MCF 10A (cell line): ENCODE measurements around the gene CTTNBP2. TPM values are rescaled to one million over a fixed set of nuclear protein-coding genes. Genes with fewer than 3 reads are reported as not detected.

Experiments
- BruUV-seq: library from RNA; stranded (reverse); fragments of 400-500 nt; replicated peaks from 2 replicates; lab custom pipeline; 2021; lab: Mats Ljungman, UMichigan
- CTCF ChIA-PET: fragments of 300-600 bp; sonication (Branson Sonifier 250); formaldehyde crosslinking; extraction: SDS; loops from one replicate; lab custom pipeline; 2021; ENCODE audit warnings: antibody characterized with exemption, inconsistent platforms; lab: Yijun Ruan, JAX
- POLR2A ChIA-PET: fragments of 300-600, 350-650 bp; sonication (Branson Sonifier 250); formaldehyde crosslinking; extraction: SDS; loops from one replicate; lab custom pipeline; 2020; ENCODE audit warnings: antibody characterized with exemption, inconsistent platforms; lab: Yijun Ruan, JAX
- DNase-seq: peaks from one replicate; pipeline ENCODE4 v3.0.0-alpha.2; 2018; ENCODE audit not compliant: unreplicated experiment
- H3K27ac Mint-ChIP-seq: one replicate; pipeline ENCODE4 v1.8.0; 2022; ENCODE audit warnings: mild to moderate bottlenecking, low read depth, mixed read lengths; ENCODE audit not compliant: unreplicated experiment
- H3K27me3 Mint-ChIP-seq: one replicate; pipeline ENCODE4 v1.8.0; 2022; ENCODE audit warnings: mixed read lengths; ENCODE audit not compliant: insufficient read depth, unreplicated experiment
- H3K36me3 Mint-ChIP-seq: one replicate; pipeline ENCODE4 v1.8.0; 2022; ENCODE audit warnings: mild to moderate bottlenecking, moderate library complexity, mixed read lengths; ENCODE audit not compliant: insufficient read depth, unreplicated experiment
- H3K4me1 Mint-ChIP-seq: one replicate; pipeline ENCODE4 v1.8.0; 2022; ENCODE audit warnings: mixed read lengths; ENCODE audit not compliant: insufficient read depth, unreplicated experiment
- H3K4me3 Mint-ChIP-seq: one replicate; pipeline ENCODE4 v1.8.0; 2022; ENCODE audit warnings: mild to moderate bottlenecking, moderate library complexity, mixed read lengths; ENCODE audit not compliant: unreplicated experiment
- H3K9me3 Mint-ChIP-seq: one replicate; pipeline ENCODE4 v1.8.0; 2022; ENCODE audit warnings: mixed read lengths; ENCODE audit not compliant: unreplicated experiment
- CTCF ChIP-seq: fragments of 200-600 bp; IDR thresholded peaks from one replicate; pipeline ENCODE4 v1.8.0; 2022; ENCODE audit warnings: antibody characterized with exemption, mild to moderate bottlenecking; ENCODE audit not compliant: unreplicated experiment
- intact Hi-C: fragments of 100-400 bp; cut with micrococcal nuclease; formaldehyde crosslinking; loops from 2 replicates; pipeline ENCODE4 v1.14.1; 2022
- total RNA-seq: library from RNA; stranded (reverse); gene quantifications from 2 replicates; pipeline ENCODE4 v1.2.3, GENCODE V29; 2022

CTTNBP2 gene
- total RNA-seq, 1 experiment from 2014 or later, result 0.98 TPM

DNA sequence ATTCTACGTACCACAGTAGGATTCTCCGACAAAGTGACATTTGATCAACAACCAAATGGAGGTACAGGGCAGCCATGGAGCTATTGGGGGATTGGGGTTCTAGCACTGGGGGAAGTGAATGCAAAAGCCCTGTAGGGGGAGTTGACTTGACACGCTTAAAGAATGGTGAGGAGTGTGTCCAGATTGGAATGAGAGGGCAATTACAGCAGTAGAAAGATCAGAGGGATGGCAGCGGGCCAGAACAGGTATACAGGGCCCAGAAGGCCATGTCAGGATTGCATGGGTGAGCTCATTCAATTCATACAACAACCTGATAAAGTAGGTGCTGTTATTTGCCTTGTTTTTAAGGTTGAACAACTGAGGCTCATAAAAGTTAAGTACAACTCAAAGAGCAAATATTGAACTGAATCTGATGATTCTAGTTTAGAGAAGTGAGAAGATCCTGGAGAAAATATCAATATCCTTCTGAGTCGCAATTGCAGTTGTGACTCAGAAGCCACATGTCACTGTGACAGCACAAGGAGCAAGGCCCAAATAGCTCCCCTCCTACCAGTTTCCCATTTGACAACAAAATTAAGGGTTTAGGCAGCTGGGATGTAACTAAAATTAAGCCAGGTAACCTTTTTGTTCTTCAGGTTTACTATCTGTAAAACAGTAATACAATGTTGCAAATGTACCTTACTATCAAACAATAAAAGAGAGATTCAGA is 28.0 kb upstream of the CTTNBP2 start:
- POLR2A ChIA-PET, result no interaction called here
- Mint-ChIP-seq H3K36me3 (no peaks in the 10 kb centered on the region), H3K9me3 (no peaks in the 10 kb centered on the region), H3K4me3 (no peak overlapping the region), H3K27me3 (no peaks in the 10 kb centered on the region), H3K27ac (no peak overlapping the region), H3K4me1 (no peaks in the 10 kb centered on the region)
- no TSS peak for BruUV-seq
- no peak for TF ChIP-seq CTCF
- intact Hi-C loops, result no loop called here
- CTCF ChIA-PET, result interaction anchor here (0.6 to 0.7 kb wide), 2 partner anchors 9 to 774 kb away, joined by 3 to 4 read pairs; no protein-coding TSS in a partner anchor
- DNase-seq, result no peak

DNA sequence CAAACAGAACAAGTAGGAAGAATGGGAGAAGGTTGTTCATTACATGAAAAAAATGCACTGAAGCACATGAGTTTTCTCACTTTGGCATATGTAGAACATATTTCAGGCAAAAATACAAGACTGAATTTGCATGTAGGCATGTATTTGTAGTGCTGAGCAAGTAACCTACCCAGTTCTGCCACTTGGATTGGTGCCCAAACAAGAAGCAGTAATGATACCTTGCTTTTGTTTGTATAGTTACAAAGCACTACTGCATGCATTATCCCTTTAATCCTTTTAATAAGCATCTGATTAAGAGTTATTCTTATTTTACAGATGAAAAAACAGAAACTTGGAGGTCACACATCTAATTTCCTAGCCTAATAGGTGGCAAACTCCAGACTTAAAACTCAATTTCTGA is 23.1 kb upstream of the CTTNBP2 start:
- TF ChIP-seq CTCF, result no peak
- H3K9me3 Mint-ChIP-seq, result no peaks in the 10 kb centered on the region
- ChIA-PET POLR2A (no interaction called here), CTCF (interaction anchor here (0.6 kb wide), 1 partner anchor 294 kb away, joined by 5 read pairs; no protein-coding TSS in a partner anchor)
- H3K27me3 Mint-ChIP-seq, result no peaks in the 10 kb centered on the region
- intact Hi-C loops, result no loop called here
- no peaks in the 10 kb centered on the region for H3K4me1 Mint-ChIP-seq
- BruUV-seq, result no TSS peak
- no peaks in the 10 kb centered on the region for H3K36me3 Mint-ChIP-seq
- H3K4me3 Mint-ChIP-seq, result no peak overlapping the region
- no peak overlapping the region for H3K27ac Mint-ChIP-seq
- DNase-seq, result no peak

DNA sequence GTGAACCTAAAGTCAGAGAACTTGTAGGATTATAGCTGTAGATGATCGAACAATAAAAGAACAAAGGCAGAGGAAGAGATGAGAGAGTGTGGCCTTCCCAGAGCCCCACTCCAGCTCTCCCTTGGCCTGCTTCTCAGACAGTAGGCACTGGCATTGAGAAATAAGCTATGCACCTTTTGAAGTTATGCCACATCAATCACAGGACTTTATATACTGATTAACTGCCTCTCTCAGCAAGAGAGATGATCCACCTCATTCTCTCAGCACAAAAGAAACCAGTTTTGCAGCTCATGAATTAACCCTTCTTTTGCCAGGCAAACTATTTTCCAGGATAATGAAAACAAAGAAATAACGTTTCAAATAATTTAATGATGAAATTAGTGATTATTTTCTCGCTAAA is 22.0 kb upstream of the CTTNBP2 start:
- no peak for DNase-seq
- H3K36me3 Mint-ChIP-seq, result no peaks in the 10 kb centered on the region
- H3K9me3 Mint-ChIP-seq, result no peaks in the 10 kb centered on the region
- H3K27ac Mint-ChIP-seq, result no peak overlapping the region
- POLR2A ChIA-PET, result no interaction called here
- TF ChIP-seq CTCF, result no peak
- intact Hi-C loops, result no loop called here
- no peaks in the 10 kb centered on the region for H3K4me1 Mint-ChIP-seq
- no TSS peak for BruUV-seq
- CTCF ChIA-PET, result interaction anchor here (0.6 to 0.9 kb wide), 3 partner anchors 98 to 318 kb away, joined by 3 to 4 read pairs (median 4); no protein-coding TSS in a partner anchor
- H3K4me3 Mint-ChIP-seq, result no peak overlapping the region
- H3K27me3 Mint-ChIP-seq, result no peaks in the 10 kb centered on the region

DNA sequence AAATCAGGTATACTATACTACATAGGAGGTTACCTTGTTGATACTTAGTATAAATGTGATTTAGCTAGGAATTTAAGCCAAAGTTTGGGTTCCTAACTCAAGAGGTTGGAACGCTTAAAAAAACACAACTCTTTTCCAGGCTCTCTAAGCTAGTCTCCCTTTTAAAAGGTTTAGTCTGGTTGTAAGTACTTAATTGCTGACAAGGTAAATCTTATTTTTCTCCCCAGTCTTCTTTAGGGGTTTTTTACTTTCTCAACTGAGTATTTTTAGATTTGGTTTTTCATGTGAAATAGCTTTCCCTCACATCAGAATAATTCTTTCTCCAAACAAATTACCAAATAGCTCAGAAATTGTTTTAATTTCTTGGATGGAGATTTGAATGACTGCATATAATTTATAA is 20.8 kb upstream of the CTTNBP2 start:
- H3K27me3 Mint-ChIP-seq, result no peaks in the 10 kb centered on the region
- intact Hi-C loops, result no loop called here
- H3K4me1 Mint-ChIP-seq, result no peaks in the 10 kb centered on the region
- POLR2A ChIA-PET, result interaction anchor here (0.7 kb wide), 1 partner anchor 196 kb away, joined by 3 read pairs; no protein-coding TSS in a partner anchor
- no peak overlapping the region for H3K27ac Mint-ChIP-seq
- BruUV-seq, result no TSS peak
- H3K9me3 Mint-ChIP-seq, result no peaks in the 10 kb centered on the region
- DNase-seq, result no peak
- no peak overlapping the region for H3K4me3 Mint-ChIP-seq
- CTCF ChIA-PET, result no interaction called here
- H3K36me3 Mint-ChIP-seq, result no peaks in the 10 kb centered on the region
- TF ChIP-seq CTCF, result no peak
